RWPE1 (cell line): Measurements from ENCODE around the gene PTPRD.

Experiments used
- CTCF ChIA-PET: fragments of 350-600 bp; sonication (Branson Sonifier 250); formaldehyde crosslinking; extraction: SDS; loops from one replicate; lab custom pipeline; 2021; lab: Yijun Ruan, JAX
- POLR2A ChIA-PET: fragments of 400-600 bp; formaldehyde crosslinking; extraction: SDS; loops from one replicate; lab custom pipeline; 2020; ENCODE audit warnings: antibody characterized with exemption; ENCODE audit not compliant: low non-redundant PET; lab: Yijun Ruan, JAX
- DNase-seq: peaks from one replicate; pipeline ENCODE4 v3.0.0; 2012; ENCODE audit warnings: low spot score
- H3K27ac ChIP-seq: fragments of 450-650 bp; 2 replicates; pipeline ENCODE4 v1.5.1; 2017
- CTCF ChIP-seq: fragments of 450-650 bp; conservative IDR thresholded peaks from 2 replicates; pipeline ENCODE4 v1.5.1; 2017; ENCODE audit warnings: low read depth, mild to moderate bottlenecking

PTPRD gene

GRCh38 chr9:8855046-8855445 is 1757.8 kb downstream of the PTPRD start:
- no peak overlapping the region for H3K27ac ChIP-seq
- TF ChIP-seq CTCF, result peak; percentile 22; the same call in 1 of the 2 replicates
- POLR2A ChIA-PET, result no interaction called here
- no peak for DNase-seq
- CTCF ChIA-PET, result no interaction called here

- ChIA-PET CTCF (no interaction called here), POLR2A (no interaction called here)
Observed at GRCh38 chr9:8852301-8852864, 1760.4 kb downstream of the PTPRD start.

GRCh38 chr9:8850914-8851313 is 1761.9 kb downstream of the PTPRD start:
- no peak for TF ChIP-seq CTCF
- ChIA-PET POLR2A (no interaction called here), CTCF (no interaction called here)
- no peak overlapping the region for H3K27ac ChIP-seq
- no peak for DNase-seq

More at GRCh38 chr9:8852301-8852864, 1760.4 kb downstream of the PTPRD start:
- DNase-seq, result no peak
- H3K27ac ChIP-seq, result no peak overlapping the region
- no peak for TF ChIP-seq CTCF

- CTCF ChIA-PET, result no interaction called here
- H3K27ac ChIP-seq, result no peak overlapping the region
- no peak for DNase-seq
- POLR2A ChIA-PET, result no interaction called here
- no peak for TF ChIP-seq CTCF
Observed at GRCh38 chr9:8845808-8846207, 1767.0 kb downstream of the PTPRD start.

GRCh38 chr9:8845376-8845775 is 1767.4 kb downstream of the PTPRD start:
- no peak overlapping the region for H3K27ac ChIP-seq
- CTCF ChIA-PET, result interaction anchor here (0.6 kb wide), 2 partner anchors 82 to 161 kb away, joined by 5 to 6 read pairs; no protein-coding TSS in a partner anchor
- POLR2A ChIA-PET, result no interaction called here
- TF ChIP-seq CTCF, result no peak
- no peak for DNase-seq

- POLR2A ChIA-PET, result no interaction called here
- no peak for TF ChIP-seq CTCF
- DNase-seq, result no peak
- CTCF ChIA-PET, result interaction anchor here (0.6 kb wide), 1 partner anchor 162 kb away, joined by 6 read pairs; no protein-coding TSS in a partner anchor
- H3K27ac ChIP-seq, result no peak overlapping the region
Observed at GRCh38 chr9:8844549-8844948, 1768.3 kb downstream of the PTPRD start.
